SK-N-SH (cell line): ENCODE measurements around the gene ADAMTS9. TPM values are rescaled to one million over a fixed set of nuclear protein-coding genes. Genes with fewer than 3 reads are reported as not detected.

ENCODE experiments used
- CTCF ChIA-PET: fragments of 300-600, 350-600 bp; formaldehyde crosslinking; extraction: SDS; loops from one replicate; lab custom pipeline; 2021; lab: Yijun Ruan, JAX
- POLR2A ChIA-PET: fragments of 350-600 bp; sonication (Branson Sonifier 250); formaldehyde crosslinking; extraction: SDS; loops from one replicate; lab custom pipeline; 2020; ENCODE audit warnings: antibody characterized with exemption, inconsistent platforms; lab: Yijun Ruan, JAX
- DNase-seq: peaks from one replicate; pipeline ENCODE4 v3.0.0; 2012
- H2AFZ ChIP-seq: fragments of 200-600 bp; sonication (generic); 2 replicates; pipeline ENCODE4 v1.8.1; 2016; ENCODE audit warnings: antibody characterized with exemption, mild to moderate bottlenecking, low read depth
- H3F3A ChIP-seq: fragments of 200-600 bp; sonication (generic); replicated peaks from 2 replicates; pipeline ENCODE3; 2016; ENCODE audit warnings: antibody characterized with exemption, mild to moderate bottlenecking; ENCODE audit not compliant: insufficient read depth
- H3K27ac ChIP-seq, 2 experiments: fragments of 200-500 bp in 1 of 2; fragments of 200-600 bp in 1 of 2; sonication (Bioruptor generic) in 1 of 2; sonication (generic), shearing (Covaris generic) in 1 of 2; 2 replicates each; pipeline versions ENCODE4 v1.5.1 to v1.6.1; 2014 to 2016; ENCODE audit warnings: low read depth in 2 of 2, inconsistent platforms in 1 of 2, low read length in 1 of 2, mild to moderate bottlenecking in 1 of 2, mixed read lengths in 1 of 2
- H3K27me3 ChIP-seq: fragments of 200-600 bp; sonication (generic), shearing (Covaris generic); 2 replicates; pipeline ENCODE4 v1.6.1; 2016; ENCODE audit warnings: mixed run types; ENCODE audit not compliant: insufficient read depth
- H3K36me3 ChIP-seq, 2 experiments: fragments of 200-500 bp in 1 of 2; fragments of 200-600 bp in 1 of 2; sonication (Bioruptor generic) in 1 of 2; sonication (generic) in 1 of 2; replicated peaks in 1 of 2; 2 replicates each; pipeline versions ENCODE3 to v1.5.1; 2014 to 2016; ENCODE audit warnings: low read length in 1 of 2, mild to moderate bottlenecking in 1 of 2; ENCODE audit not compliant: insufficient read depth in 2 of 2, control insufficient read depth in 1 of 2
- H3K4me1 ChIP-seq, 2 experiments: fragments of 200-500 bp in 1 of 2; fragments of 200-600 bp in 1 of 2; sonication (Bioruptor generic) in 1 of 2; sonication (generic), shearing (Covaris generic) in 1 of 2; 2 replicates each; pipeline versions ENCODE4 v1.5.1 to v1.6.1; 2014 to 2016; ENCODE audit warnings: low read depth in 1 of 2, low read length in 1 of 2, mixed run types in 1 of 2; ENCODE audit not compliant: insufficient read depth in 2 of 2, control insufficient read depth in 1 of 2
- H3K4me2 ChIP-seq: fragments of 200-600 bp; sonication (generic), shearing (Covaris generic); 2 replicates; pipeline ENCODE4 v1.6.1; 2017; ENCODE audit warnings: mixed run types
- H3K4me3 ChIP-seq, 2 experiments: fragments of 200-500 bp in 1 of 2; fragments of 200-600 bp in 1 of 2; sonication (Bioruptor generic) in 1 of 2; sonication (generic), shearing (Covaris generic) in 1 of 2; 2 replicates each; pipeline versions ENCODE4 v1.5.1 to v1.8.1; 2014 to 2016; ENCODE audit warnings: low read depth in 2 of 2, inconsistent platforms in 1 of 2, low read length in 1 of 2, mild to moderate bottlenecking in 1 of 2, mixed read lengths in 1 of 2, moderate library complexity in 1 of 2
- H3K79me2 ChIP-seq: fragments of 200-600 bp; sonication (generic); 2 replicates; pipeline ENCODE4 v1.8.1; 2017; ENCODE audit warnings: mild to moderate bottlenecking; ENCODE audit not compliant: insufficient read depth
- H3K9ac ChIP-seq: fragments of 200-600 bp; sonication (generic); 2 replicates; pipeline ENCODE4 v1.6.1; 2017; ENCODE audit warnings: mixed run types
- H3K9me2 ChIP-seq: fragments of 200-600 bp; sonication (generic); 2 replicates; pipeline ENCODE4 v1.6.1; 2017; ENCODE audit warnings: mixed run types
- H3K9me3 ChIP-seq: fragments of 200-600 bp; sonication (generic); 2 replicates; pipeline ENCODE4 v1.6.1; 2017; ENCODE audit warnings: mixed run types, mild to moderate bottlenecking, moderate library complexity
- H4K20me1 ChIP-seq: fragments of 200-600 bp; sonication (generic); 2 replicates; pipeline ENCODE4 v1.6.1; 2017; ENCODE audit warnings: mild to moderate bottlenecking, mixed run types; ENCODE audit not compliant: insufficient read depth
- CHD2 ChIP-seq: fragments of 150-350 bp; IDR thresholded peaks from 2 replicates; pipeline ENCODE4 v1.6.1; 2018; ENCODE audit warnings: low read length; ENCODE audit not compliant: partially characterized antibody
- EP300 ChIP-seq, 2 experiments: IDR thresholded peaks; 2 replicates each; pipeline versions ENCODE4 v1.4.0 to v1.6.1; 2012; ENCODE audit warnings: borderline replicate concordance in 1 of 2, low read depth in 1 of 2, low read length in 1 of 2
- EZH2phosphoT487 ChIP-seq: fragments of 200-600 bp; sonication (generic); IDR thresholded peaks from 2 replicates; pipeline ENCODE4 v1.6.1; 2017; ENCODE audit warnings: low read depth, mixed run types, mild to moderate bottlenecking, antibody characterized with exemption, moderate library complexity, borderline replicate concordance
- FOXJ3 ChIP-seq: sonication (generic); formaldehyde crosslinking; IDR thresholded peaks from 2 replicates; pipeline ENCODE4 v1.5.1; 2020; ENCODE audit warnings: mild to moderate bottlenecking, missing genetic modification reagents
- FOXM1 ChIP-seq: IDR thresholded peaks from 2 replicates; pipeline ENCODE4 v1.4.0; 2012; ENCODE audit warnings: low read depth, mild to moderate bottlenecking
- GATA2 ChIP-seq: sonication (generic); formaldehyde crosslinking; IDR thresholded peaks from 2 replicates; pipeline ENCODE4 v1.5.0; 2020; ENCODE audit warnings: mild to moderate bottlenecking, missing genetic modification reagents
- JUND ChIP-seq: IDR thresholded peaks from 2 replicates; pipeline ENCODE4 v1.4.0; 2012
- MXI1 ChIP-seq: IDR thresholded peaks from 2 replicates; pipeline ENCODE4 v1.6.1; 2012; ENCODE audit warnings: mild to moderate bottlenecking, low read depth, low read length, improper control_type of control experiment
- NFIC ChIP-seq: IDR thresholded peaks from 2 replicates; pipeline ENCODE4 v1.4.0; 2012; ENCODE audit warnings: borderline replicate concordance
- NRF1 ChIP-seq: IDR thresholded peaks from 2 replicates; pipeline ENCODE4 v1.6.1; 2012; ENCODE audit warnings: low read depth, mild to moderate bottlenecking, low read length
- POLR2AphosphoS5 ChIP-seq: IDR thresholded peaks from 2 replicates; pipeline ENCODE4 v1.6.1; 2012; ENCODE audit warnings: low read depth, low read length
- RAD21 ChIP-seq: IDR thresholded peaks from 2 replicates; pipeline ENCODE4 v1.6.1; 2012; ENCODE audit warnings: mild to moderate bottlenecking, low read length
- RFX5 ChIP-seq: IDR thresholded peaks from 2 replicates; pipeline ENCODE4 v1.6.1; 2012; ENCODE audit warnings: mild to moderate bottlenecking, improper control_type of control experiment, low read length
- RXRA ChIP-seq: IDR thresholded peaks from 2 replicates; pipeline ENCODE4 v1.4.0; 2012; ENCODE audit warnings: low read depth, mild to moderate bottlenecking, borderline replicate concordance
- TEAD4 ChIP-seq: IDR thresholded peaks from 2 replicates; pipeline ENCODE4 v1.4.0; 2012; ENCODE audit warnings: mild to moderate bottlenecking, borderline replicate concordance; ENCODE audit not compliant: insufficient read depth
- YY1 ChIP-seq: IDR thresholded peaks from 2 replicates; pipeline ENCODE4 v1.4.0; 2012; ENCODE audit warnings: low read depth, mild to moderate bottlenecking
- WGBS: methylation state at CpG from one replicate; pipeline ENCODE4 v1.1.6; 2017; ENCODE audit warnings: low lambda C conversion rate; 5-methylcytosine and 5-hydroxymethylcytosine counted together
- polyA plus RNA-seq, 3 experiments: library from polyadenylated mRNA; depleted of rRNA; stranded (reverse); fragments of >200 nt; gene quantifications; 2 replicates each; pipeline ENCODE4 v1.2.3, GENCODE V29; 2012
- TF ChIP-seq, protein P1 (sequence below): fragments of 150-350 bp; IDR thresholded peaks from 2 replicates; pipeline ENCODE4 v1.6.1; 2017; ENCODE audit warnings: antibody characterized with exemption, low read length, low read depth, borderline replicate concordance
- TF ChIP-seq, protein P2 (sequence below): IDR thresholded peaks from 2 replicates; pipeline ENCODE4 v1.4.0; 2012; ENCODE audit warnings: low read depth, borderline replicate concordance
- TF ChIP-seq, protein P3 (sequence below): IDR thresholded peaks from 2 replicates; pipeline ENCODE4 v1.4.0; 2012; ENCODE audit warnings: low read depth
- TF ChIP-seq, protein P4 (sequence below): fragments of 150-350 bp; IDR thresholded peaks from 2 replicates; pipeline ENCODE4 v1.6.1; 2016; ENCODE audit warnings: mild to moderate bottlenecking, low read depth, low read length
- TF ChIP-seq, protein P5 (sequence below): fragments of 200-600 bp; sonication (generic); IDR thresholded peaks from 2 replicates; pipeline ENCODE4 v1.6.1; 2017; ENCODE audit warnings: antibody characterized with exemption, mild to moderate bottlenecking, moderate library complexity
- TF ChIP-seq, protein P6 (sequence below): IDR thresholded peaks from 2 replicates; pipeline ENCODE4 v1.4.0; 2012; ENCODE audit warnings: low read depth, borderline replicate concordance

ADAMTS9 gene
- polyA plus RNA-seq, 1 of the 3 experiments (the other 2 are of a cell fraction) = 4.1 TPM

DNA sequence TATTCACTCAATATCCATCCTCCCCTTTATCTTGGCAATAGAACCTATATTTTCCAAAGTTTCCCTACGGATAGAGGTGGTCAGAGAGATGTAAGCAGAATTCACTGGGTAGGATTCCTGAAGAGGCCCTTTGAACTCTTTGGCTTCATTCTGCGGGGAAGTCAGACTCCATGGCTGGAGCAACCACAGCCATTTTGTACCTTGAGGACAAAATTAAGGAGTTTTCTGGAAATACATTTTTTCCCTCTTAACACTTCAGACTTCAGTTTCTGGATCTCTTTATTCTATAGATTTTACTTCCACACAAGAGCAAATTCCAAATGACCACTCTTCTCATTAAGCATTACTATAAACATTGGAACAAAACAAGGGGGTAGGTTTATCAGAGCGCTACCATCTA, 43.3 kb downstream of the ADAMTS9 start (continued):
- TF ChIP-seq RAD21 (no peak), MXI1 (no peak), NFIC (no peak)
- TF ChIP-seq, protein P1, sequence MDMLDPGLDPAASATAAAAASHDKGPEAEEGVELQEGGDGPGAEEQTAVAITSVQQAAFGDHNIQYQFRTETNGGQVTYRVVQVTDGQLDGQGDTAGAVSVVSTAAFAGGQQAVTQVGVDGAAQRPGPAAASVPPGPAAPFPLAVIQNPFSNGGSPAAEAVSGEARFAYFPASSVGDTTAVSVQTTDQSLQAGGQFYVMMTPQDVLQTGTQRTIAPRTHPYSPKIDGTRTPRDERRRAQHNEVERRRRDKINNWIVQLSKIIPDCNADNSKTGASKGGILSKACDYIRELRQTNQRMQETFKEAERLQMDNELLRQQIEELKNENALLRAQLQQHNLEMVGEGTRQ = no peak

DNA sequence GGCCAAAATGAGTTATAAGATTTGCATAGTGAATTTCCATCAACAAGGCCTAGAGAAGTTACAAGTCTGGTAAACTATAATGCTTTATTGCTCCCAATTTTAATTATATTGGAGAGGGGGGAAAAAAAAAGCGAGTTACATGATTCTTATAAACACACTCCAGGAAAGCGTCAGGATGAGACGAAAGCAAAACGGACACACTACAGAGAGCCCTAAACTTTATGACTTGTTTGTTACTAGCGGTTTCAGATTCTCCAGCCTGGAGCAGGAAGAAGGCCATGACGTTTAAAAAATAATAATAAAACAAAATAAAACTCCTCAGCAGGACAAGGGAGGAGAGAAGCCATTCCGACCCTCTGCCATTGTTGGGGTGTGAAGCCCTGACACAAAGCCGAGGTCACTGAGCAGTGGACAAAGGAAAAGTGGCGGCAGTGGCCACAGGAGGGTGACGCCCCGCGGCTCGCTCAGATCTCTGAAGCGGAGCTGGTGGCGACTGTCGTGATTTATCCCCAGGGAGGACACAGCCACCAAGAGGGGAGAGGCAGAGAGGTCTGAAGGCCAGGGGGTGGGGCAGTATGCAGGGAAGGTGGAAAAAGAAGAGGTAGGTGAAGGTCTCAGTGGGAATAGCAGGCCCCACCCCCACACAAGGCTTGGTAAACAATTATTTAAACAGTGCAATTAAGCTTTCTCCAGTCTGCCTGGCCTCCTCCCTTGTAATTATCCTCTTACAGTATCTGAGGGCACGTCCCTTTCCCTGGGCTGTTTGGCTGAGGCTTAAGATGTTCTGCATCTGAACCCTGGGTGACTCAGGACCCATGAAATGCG, 45.3 kb downstream of the ADAMTS9 start:
- 90% methylated on average over 18 of the region's 18 CpGs for WGBS
- no peak overlapping the region for H2AFZ ChIP-seq
- DNase-seq = no peak
- H3F3A ChIP-seq = peaks cover 6% of the 10 kb centered on the region
- no peaks in the 10 kb centered on the region for H3K27me3 ChIP-seq
- H3K4me3 ChIP-seq = no peak overlapping the region
- peaks cover 8 to 68% of the 10 kb centered on the region in 2 experiments for H3K36me3 ChIP-seq
- ChIA-PET CTCF (no interaction called here), POLR2A (no interaction called here)
- peak overlapping the region in 1 of 2 experiments; percentile 36; a peak in 1 of 4 replicates for H3K27ac ChIP-seq
- H3K79me2 ChIP-seq = no peaks in the 10 kb centered on the region
- H3K9ac ChIP-seq = no peak overlapping the region
- no peak for TF ChIP-seq YY1
- no peak for TF ChIP-seq POLR2AphosphoS5
- no peak for TF ChIP-seq EP300 (IDR thresholded peaks at IDR 0.05; ENCODE audit: borderline replicate concordance in 1 of 2, low read depth in 1 of 2, low read length in 1 of 2)
- TF ChIP-seq JUND = no peak
- TF ChIP-seq, protein P2, sequence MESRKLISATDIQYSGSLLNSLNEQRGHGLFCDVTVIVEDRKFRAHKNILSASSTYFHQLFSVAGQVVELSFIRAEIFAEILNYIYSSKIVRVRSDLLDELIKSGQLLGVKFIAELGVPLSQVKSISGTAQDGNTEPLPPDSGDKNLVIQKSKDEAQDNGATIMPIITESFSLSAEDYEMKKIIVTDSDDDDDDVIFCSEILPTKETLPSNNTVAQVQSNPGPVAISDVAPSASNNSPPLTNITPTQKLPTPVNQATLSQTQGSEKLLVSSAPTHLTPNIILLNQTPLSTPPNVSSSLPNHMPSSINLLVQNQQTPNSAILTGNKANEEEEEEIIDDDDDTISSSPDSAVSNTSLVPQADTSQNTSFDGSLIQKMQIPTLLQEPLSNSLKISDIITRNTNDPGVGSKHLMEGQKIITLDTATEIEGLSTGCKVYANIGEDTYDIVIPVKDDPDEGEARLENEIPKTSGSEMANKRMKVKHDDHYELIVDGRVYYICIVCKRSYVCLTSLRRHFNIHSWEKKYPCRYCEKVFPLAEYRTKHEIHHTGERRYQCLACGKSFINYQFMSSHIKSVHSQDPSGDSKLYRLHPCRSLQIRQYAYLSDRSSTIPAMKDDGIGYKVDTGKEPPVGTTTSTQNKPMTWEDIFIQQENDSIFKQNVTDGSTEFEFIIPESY = no peak
- TF ChIP-seq, protein P3, sequence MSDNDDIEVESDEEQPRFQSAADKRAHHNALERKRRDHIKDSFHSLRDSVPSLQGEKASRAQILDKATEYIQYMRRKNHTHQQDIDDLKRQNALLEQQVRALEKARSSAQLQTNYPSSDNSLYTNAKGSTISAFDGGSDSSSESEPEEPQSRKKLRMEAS = no peak
- TF ChIP-seq TEAD4 = no peak
- TF ChIP-seq, protein P4, sequence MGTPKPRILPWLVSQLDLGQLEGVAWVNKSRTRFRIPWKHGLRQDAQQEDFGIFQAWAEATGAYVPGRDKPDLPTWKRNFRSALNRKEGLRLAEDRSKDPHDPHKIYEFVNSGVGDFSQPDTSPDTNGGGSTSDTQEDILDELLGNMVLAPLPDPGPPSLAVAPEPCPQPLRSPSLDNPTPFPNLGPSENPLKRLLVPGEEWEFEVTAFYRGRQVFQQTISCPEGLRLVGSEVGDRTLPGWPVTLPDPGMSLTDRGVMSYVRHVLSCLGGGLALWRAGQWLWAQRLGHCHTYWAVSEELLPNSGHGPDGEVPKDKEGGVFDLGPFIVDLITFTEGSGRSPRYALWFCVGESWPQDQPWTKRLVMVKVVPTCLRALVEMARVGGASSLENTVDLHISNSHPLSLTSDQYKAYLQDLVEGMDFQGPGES = no peak
- no peak for TF ChIP-seq RAD21
- TF ChIP-seq EZH2phosphoT487 = no peak
- no peak for TF ChIP-seq FOXM1
- no peak for TF ChIP-seq CHD2
- no peak for TF ChIP-seq RXRA
- TF ChIP-seq RFX5 = no peak
- TF ChIP-seq, protein P5, sequence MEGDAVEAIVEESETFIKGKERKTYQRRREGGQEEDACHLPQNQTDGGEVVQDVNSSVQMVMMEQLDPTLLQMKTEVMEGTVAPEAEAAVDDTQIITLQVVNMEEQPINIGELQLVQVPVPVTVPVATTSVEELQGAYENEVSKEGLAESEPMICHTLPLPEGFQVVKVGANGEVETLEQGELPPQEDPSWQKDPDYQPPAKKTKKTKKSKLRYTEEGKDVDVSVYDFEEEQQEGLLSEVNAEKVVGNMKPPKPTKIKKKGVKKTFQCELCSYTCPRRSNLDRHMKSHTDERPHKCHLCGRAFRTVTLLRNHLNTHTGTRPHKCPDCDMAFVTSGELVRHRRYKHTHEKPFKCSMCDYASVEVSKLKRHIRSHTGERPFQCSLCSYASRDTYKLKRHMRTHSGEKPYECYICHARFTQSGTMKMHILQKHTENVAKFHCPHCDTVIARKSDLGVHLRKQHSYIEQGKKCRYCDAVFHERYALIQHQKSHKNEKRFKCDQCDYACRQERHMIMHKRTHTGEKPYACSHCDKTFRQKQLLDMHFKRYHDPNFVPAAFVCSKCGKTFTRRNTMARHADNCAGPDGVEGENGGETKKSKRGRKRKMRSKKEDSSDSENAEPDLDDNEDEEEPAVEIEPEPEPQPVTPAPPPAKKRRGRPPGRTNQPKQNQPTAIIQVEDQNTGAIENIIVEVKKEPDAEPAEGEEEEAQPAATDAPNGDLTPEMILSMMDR = no peak
- no peak for TF ChIP-seq NRF1
- TF ChIP-seq, protein P6, sequence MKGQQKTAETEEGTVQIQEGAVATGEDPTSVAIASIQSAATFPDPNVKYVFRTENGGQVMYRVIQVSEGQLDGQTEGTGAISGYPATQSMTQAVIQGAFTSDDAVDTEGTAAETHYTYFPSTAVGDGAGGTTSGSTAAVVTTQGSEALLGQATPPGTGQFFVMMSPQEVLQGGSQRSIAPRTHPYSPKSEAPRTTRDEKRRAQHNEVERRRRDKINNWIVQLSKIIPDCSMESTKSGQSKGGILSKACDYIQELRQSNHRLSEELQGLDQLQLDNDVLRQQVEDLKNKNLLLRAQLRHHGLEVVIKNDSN = no peak
- TF ChIP-seq FOXJ3 = no peak
- TF ChIP-seq NFIC = no peak
- no peak for TF ChIP-seq GATA2
- peaks cover 0 to 5% of the 10 kb centered on the region in 2 experiments; a peak in 2 of 4 replicates for H3K4me1 ChIP-seq
- no peaks in the 10 kb centered on the region for H3K9me3 ChIP-seq
- H3K9me2 ChIP-seq = no peaks in the 10 kb centered on the region
- H3K4me2 ChIP-seq = no peak overlapping the region
- H4K20me1 ChIP-seq = no peaks in the 10 kb centered on the region
